Stimulated activated CD4-positive, alpha-beta T cell treated with anti-CD3 and anti-CD28 coated beads, Interleukin-15, amount 100 ng/mL, for 24 hours (primary cell): ENCODE results near the gene FAM120A.
"Not testable (repeated sequence)": the region's sequence is repeated elsewhere in the genome, so short reads cannot be mapped to it uniquely, and the experiment has no call there.

ENCODE experiments used
- DNase-seq: peaks from one replicate; pipeline ENCODE4 v3.0.0-alpha.2; 2020

The FAM120A gene

GRCh38 chr9:93475108-93475507 is 23.6 kb downstream of the FAM120A start:
- DNase-seq, result no peak

GRCh38 chr9:93475856-93476255 is 24.4 kb downstream of the FAM120A start:
- no peak for DNase-seq

- no peak for DNase-seq
Observed at GRCh38 chr9:93476924-93477323, 25.4 kb downstream of the FAM120A start.

GRCh38 chr9:93477397-93477796 is 25.9 kb downstream of the FAM120A start:
- no peak for DNase-seq

- DNase-seq, result no peak
Observed at GRCh38 chr9:93479726-93480125, 28.2 kb downstream of the FAM120A start.

GRCh38 chr9:93480262-93480661 is 28.8 kb downstream of the FAM120A start:
- no peak for DNase-seq

GRCh38 chr9:93480728-93481324 is 29.3 kb downstream of the FAM120A start:
- no peak for DNase-seq

GRCh38 chr9:93483497-93483896 is 32.0 kb downstream of the FAM120A start:
- DNase-seq, result no peak

GRCh38 chr9:93486268-93486667 is 34.8 kb downstream of the FAM120A start:
- no peak for DNase-seq

GRCh38 chr9:93488244-93488643 is 36.8 kb downstream of the FAM120A start:
- DNase-seq, result no peak

- no peak for DNase-seq
Observed at GRCh38 chr9:93491593-93492232, 40.2 kb downstream of the FAM120A start.

- DNase-seq, result no peak
Observed at GRCh38 chr9:93492327-93492726, 40.8 kb downstream of the FAM120A start.

GRCh38 chr9:93493949-93494348 is 42.5 kb downstream of the FAM120A start:
- no peak for DNase-seq

- no peak for DNase-seq
Observed at GRCh38 chr9:93496285-93496684, 44.8 kb downstream of the FAM120A start.

GRCh38 chr9:93500571-93501298 is 49.2 kb downstream of the FAM120A start:
- no peak for DNase-seq

GRCh38 chr9:93501406-93501805 is 49.9 kb downstream of the FAM120A start:
- no peak for DNase-seq

GRCh38 chr9:93503381-93503780 is 51.9 kb downstream of the FAM120A start:
- DNase-seq, result no peak

- no peak for DNase-seq
Observed at GRCh38 chr9:93505541-93506132, 54.2 kb downstream of the FAM120A start.

GRCh38 chr9:93507768-93508167 is 56.3 kb downstream of the FAM120A start:
- DNase-seq, result no peak

GRCh38 chr9:93508207-93508606 is 56.7 kb downstream of the FAM120A start:
- no peak for DNase-seq

GRCh38 chr9:93509084-93509483 is 57.6 kb downstream of the FAM120A start:
- no peak for DNase-seq

GRCh38 chr9:93510041-93510440 is 58.6 kb downstream of the FAM120A start:
- DNase-seq, result no peak

- DNase-seq, result not testable (repeated sequence)
Observed at GRCh38 chr9:93511228-93511627, 59.7 kb downstream of the FAM120A start.
